Effector memory CD8-positive, alpha-beta T cell (primary cell): Measurements from ENCODE around the gene ARHGEF28.

Experiments
- ATAC-seq: fragments of 150-1000 bp; cut with Tn5 transposase; replicated peaks from 2 replicates; pipeline ENCODE4 v1.10.0; 2021; ENCODE audit warnings: mild to moderate bottlenecking, moderate library complexity
- DNase-seq, 3 experiments: peaks; one replicate each; pipeline ENCODE4 v3.0.0; 2021
- H3K27ac Mint-ChIP-seq, 2 donors: one replicate each; pipeline ENCODE4 v1.8.0; 2022; ENCODE audit warnings: mild to moderate bottlenecking in 2 of 2, mixed read lengths in 2 of 2, moderate library complexity in 2 of 2
- H3K27me3 Mint-ChIP-seq, 2 donors: one replicate each; pipeline ENCODE4 v1.8.0; 2022; ENCODE audit warnings: mixed read lengths in 2 of 2
- H3K36me3 Mint-ChIP-seq: one replicate; pipeline ENCODE4 v1.8.0; 2022; ENCODE audit warnings: mild to moderate bottlenecking, moderate library complexity, mixed read lengths; ENCODE audit not compliant: insufficient read depth
- H3K4me1 Mint-ChIP-seq, 2 donors: one replicate each; pipeline ENCODE4 v1.8.0; 2022; ENCODE audit warnings: low read depth in 2 of 2, mixed read lengths in 2 of 2
- H3K4me3 Mint-ChIP-seq, 2 donors: one replicate each; pipeline ENCODE4 v1.8.0; 2022; ENCODE audit warnings: mild to moderate bottlenecking in 2 of 2, mixed read lengths in 2 of 2, moderate library complexity in 2 of 2
- H3K9me3 Mint-ChIP-seq, 2 donors: one replicate each; pipeline ENCODE4 v1.8.0; 2022; ENCODE audit warnings: mixed read lengths in 2 of 2

Gene ARHGEF28

DNA sequence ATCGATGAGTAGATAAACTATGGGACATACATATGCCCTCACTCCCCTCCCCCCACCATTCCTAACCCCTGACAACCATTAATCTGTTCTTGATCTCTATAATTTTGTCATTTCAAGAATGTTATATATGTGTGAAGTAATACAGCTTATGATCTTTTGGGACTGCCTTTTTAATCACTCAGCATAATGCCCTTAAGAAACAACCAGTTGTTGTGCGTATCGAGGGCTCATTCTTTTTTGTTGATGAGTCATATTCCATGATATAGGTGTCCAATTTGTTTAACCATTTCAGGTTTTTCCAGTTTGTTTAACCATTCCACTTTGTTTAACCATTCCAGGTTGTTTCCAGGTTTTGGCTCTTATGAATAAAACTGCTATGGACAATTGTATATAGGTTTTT is 75.6 kb downstream of the ARHGEF28 start:
- H3K4me3 Mint-ChIP-seq = no peak overlapping the region
- H3K9me3 Mint-ChIP-seq = no peaks in the 10 kb centered on the region
- no peaks in the 10 kb centered on the region for H3K27me3 Mint-ChIP-seq
- no peak overlapping the region for H3K27ac Mint-ChIP-seq
- DNase-seq (no peak), ATAC-seq (no peak)
- peaks cover 0 to 6% of the 10 kb centered on the region in 2 donors for H3K4me1 Mint-ChIP-seq
- no peaks in the 10 kb centered on the region for H3K36me3 Mint-ChIP-seq

DNA sequence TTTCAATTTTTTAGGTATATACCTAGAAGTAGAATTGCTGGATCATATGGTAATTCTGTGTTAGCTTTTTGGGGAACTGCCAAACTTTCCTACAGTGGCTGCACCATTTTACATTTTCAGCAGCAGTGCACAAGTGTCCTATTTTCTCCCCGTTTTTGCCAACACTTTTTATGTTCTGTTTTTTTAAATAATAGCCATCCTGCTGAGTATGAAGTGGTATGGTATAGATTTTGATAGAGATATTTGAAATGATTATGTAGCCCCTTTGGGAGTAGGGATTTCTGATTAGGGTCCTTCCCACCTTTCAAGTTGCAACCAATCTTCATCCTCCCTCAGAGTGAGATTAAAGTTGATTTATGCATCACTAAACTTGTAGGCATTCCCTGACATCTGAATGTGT is 76.5 kb downstream of the ARHGEF28 start:
- ATAC-seq (no peak), DNase-seq (no peak)
- peaks cover 0 to 6% of the 10 kb centered on the region in 2 donors for H3K4me1 Mint-ChIP-seq
- H3K27me3 Mint-ChIP-seq = no peaks in the 10 kb centered on the region
- H3K4me3 Mint-ChIP-seq = no peak overlapping the region
- H3K36me3 Mint-ChIP-seq = no peaks in the 10 kb centered on the region
- H3K27ac Mint-ChIP-seq = no peak overlapping the region
- no peaks in the 10 kb centered on the region for H3K9me3 Mint-ChIP-seq

DNA sequence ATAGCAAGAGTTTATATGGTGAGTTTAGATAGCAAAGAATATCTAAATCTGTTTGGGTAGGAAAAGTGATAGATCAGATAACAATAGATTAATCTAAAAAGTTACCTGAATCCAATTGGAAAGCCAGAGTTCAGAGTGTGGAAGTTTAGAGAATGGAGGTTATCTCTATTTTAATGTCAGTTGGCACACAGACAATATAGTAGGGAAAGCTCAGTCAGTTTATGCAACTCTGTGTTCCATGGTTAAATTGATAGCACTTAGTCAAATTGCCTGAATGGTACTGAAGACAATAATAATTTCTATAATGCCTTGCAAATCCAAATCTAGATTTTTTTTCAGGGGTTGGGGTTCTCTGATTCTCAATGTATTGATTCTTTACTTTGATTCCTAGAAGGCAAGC is 77.0 kb downstream of the ARHGEF28 start:
- H3K4me1 Mint-ChIP-seq = peaks cover 0 to 6% of the 10 kb centered on the region in 2 donors
- H3K9me3 Mint-ChIP-seq = no peaks in the 10 kb centered on the region
- DNase-seq (no peak), ATAC-seq (no peak)
- H3K4me3 Mint-ChIP-seq = no peak overlapping the region
- H3K36me3 Mint-ChIP-seq = no peaks in the 10 kb centered on the region
- H3K27ac Mint-ChIP-seq = no peak overlapping the region
- H3K27me3 Mint-ChIP-seq = no peaks in the 10 kb centered on the region

DNA sequence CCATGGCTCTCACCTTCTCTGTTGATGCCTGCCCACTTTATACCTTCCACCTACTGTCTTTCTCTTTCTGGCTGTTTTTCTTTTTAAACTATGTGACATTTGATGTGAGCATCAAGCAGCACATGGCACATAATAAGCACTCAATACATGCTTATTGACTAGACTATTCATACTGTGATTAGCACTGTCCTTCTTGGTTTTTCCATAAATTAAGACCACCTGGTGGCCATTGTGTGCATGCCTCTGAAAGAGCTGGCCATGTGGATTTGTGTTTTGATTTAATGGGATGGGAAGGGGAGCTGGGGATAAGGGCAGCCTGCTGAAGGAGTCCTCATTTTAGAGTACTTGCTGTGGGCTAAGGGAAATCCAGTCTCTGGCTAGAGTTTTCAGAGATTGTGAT is 79.4 kb downstream of the ARHGEF28 start:
- Mint-ChIP-seq H3K27ac (no peak overlapping the region), H3K4me3 (no peak overlapping the region), H3K36me3 (no peaks in the 10 kb centered on the region), H3K4me1 (no peaks in the 10 kb centered on the region), H3K9me3 (peaks cover 0 to 8% of the 10 kb centered on the region in 2 donors), H3K27me3 (no peaks in the 10 kb centered on the region)
- ATAC-seq = no peak
- no peak for DNase-seq

DNA sequence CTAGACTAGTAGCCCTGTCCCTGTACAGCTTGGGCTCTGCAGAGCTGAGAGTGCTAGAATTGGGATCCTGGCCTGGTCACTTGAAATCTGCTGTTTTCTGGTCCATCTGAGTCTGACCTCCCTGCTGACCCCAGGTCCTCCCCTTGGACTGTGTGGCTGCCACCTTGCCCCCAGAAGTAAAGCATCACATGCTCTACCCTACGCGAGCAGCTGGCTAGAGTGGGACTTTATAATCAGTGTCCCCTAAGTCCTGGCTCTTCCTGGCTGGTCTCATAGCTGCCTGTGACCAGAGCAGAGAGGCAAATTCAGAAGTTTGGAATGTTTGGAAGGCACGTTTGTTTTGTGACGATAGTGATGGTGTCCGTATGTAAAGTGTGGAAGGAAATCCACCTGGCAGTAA is 81.0 kb downstream of the ARHGEF28 start:
- Mint-ChIP-seq H3K36me3 (no peaks in the 10 kb centered on the region), H3K9me3 (peaks cover 0 to 8% of the 10 kb centered on the region in 2 donors), H3K27me3 (no peaks in the 10 kb centered on the region), H3K4me3 (no peak overlapping the region), H3K27ac (no peak overlapping the region), H3K4me1 (no peaks in the 10 kb centered on the region)
- ATAC-seq (no peak), DNase-seq (no peak)

DNA sequence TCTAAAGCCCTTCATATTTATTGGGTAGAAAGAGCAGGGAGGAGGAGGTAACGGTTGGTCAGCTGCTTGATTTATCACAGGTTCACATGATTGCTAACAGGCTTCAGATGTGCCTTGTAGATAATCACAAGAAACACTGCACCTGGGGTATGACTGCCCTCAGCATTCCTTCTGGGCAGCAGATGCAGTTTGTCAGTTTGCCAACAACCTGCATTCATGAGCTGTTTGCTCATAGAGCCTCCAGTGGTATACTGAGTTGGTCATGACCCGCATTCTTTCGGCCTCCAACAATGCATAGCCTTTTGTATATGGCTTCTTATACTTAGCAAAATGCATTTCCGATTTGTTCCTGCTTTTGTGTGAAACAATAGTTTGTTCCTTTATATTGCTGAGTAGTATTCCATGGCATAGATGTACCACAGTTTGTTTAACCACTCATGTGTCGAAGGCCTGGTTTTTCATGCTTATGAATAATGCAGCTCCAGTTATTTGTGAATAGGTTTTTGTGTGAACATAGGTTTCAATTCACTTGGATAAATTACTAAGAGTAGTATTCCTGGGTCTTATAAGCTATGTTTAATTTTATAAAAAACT is 83.6 kb downstream of the ARHGEF28 start:
- H3K27ac Mint-ChIP-seq = no peak overlapping the region
- H3K36me3 Mint-ChIP-seq = no peaks in the 10 kb centered on the region
- H3K4me1 Mint-ChIP-seq = peaks cover 0 to under 1% of the 10 kb centered on the region in 2 donors
- peaks cover 0 to 8% of the 10 kb centered on the region in 2 donors for H3K9me3 Mint-ChIP-seq
- ATAC-seq (no peak), DNase-seq (no peak)
- H3K27me3 Mint-ChIP-seq = peaks cover 0 to 9% of the 10 kb centered on the region in 2 donors
- H3K4me3 Mint-ChIP-seq = no peak overlapping the region

DNA sequence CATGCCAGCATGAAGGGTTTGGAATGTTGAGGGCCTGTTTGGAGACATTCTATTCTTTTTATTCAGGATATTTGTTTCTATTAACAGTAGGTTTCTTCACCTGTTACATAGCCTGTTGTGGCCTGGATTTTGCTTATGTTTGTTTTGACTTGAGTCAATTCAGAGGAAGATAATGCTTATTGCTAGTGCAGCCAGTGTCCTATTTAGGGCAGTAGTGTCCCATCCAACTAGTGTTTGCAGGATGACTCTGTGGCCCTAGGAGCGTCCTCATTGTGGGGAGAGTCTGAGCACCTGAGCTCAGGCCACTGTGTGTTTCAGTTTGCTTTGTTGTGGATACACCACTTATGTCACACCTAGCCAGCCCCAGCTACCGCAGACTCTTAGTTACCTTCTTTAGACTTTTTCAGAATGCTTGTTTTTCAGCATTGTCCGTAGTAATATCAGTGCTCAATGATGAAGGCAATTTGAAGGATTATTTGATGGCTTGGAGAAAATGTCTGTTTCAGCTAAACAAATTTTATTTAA is 90.3 kb downstream of the ARHGEF28 start:
- Mint-ChIP-seq H3K27ac (no peak overlapping the region), H3K4me3 (no peak overlapping the region), H3K27me3 (peaks cover 0 to 21% of the 10 kb centered on the region in 2 donors), H3K9me3 (no peaks in the 10 kb centered on the region), H3K4me1 (peaks cover 0 to 8% of the 10 kb centered on the region in 2 donors), H3K36me3 (no peaks in the 10 kb centered on the region)
- ATAC-seq (no peak), DNase-seq (no peak)

DNA sequence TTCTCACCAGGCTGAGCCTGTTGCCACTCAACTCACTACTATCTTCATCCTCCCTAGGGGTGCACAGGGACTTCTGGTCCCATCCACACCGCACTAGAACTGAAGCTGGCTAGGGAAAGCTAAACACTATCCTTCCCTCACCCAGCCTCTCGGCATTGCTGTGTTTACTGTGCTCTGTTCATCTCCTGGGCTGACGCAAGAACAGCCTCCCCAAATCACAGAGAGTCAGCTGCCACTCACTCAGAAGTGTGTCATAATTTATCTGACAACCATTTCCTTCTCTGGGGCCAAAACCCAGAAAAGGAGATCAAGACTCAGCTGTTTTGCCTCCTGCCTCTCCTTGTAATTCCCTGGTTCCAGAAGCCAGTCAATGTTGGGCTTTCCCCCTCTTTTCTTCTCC is 92.8 kb downstream of the ARHGEF28 start:
- Mint-ChIP-seq H3K27ac (no peak overlapping the region), H3K4me3 (no peak overlapping the region), H3K4me1 (peaks cover 0 to 8% of the 10 kb centered on the region in 2 donors), H3K27me3 (peaks cover 0 to 12% of the 10 kb centered on the region in 2 donors), H3K36me3 (no peaks in the 10 kb centered on the region), H3K9me3 (no peaks in the 10 kb centered on the region)
- no peak for DNase-seq
- ATAC-seq = no peak

DNA sequence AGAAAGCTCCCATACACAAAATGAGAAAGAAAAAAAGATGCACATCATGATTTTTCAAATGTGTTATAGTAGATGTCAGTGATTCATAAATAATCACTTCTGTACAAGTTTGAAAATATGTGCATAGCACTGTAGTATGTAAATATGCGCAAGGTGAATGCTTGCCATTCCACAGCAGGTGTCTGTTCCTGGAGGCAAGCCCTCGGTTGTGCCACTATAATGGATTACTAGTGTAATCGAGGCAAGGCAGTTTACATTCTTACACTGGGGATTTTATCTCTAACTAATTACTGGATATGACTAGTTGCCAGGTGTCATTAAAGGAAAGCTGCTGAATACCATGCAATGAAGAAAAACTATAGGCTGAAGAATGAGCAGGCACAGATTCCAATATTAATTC is 93.6 kb downstream of the ARHGEF28 start:
- Mint-ChIP-seq H3K36me3 (no peaks in the 10 kb centered on the region), H3K27ac (no peak overlapping the region)
- ATAC-seq = no peak

DNA sequence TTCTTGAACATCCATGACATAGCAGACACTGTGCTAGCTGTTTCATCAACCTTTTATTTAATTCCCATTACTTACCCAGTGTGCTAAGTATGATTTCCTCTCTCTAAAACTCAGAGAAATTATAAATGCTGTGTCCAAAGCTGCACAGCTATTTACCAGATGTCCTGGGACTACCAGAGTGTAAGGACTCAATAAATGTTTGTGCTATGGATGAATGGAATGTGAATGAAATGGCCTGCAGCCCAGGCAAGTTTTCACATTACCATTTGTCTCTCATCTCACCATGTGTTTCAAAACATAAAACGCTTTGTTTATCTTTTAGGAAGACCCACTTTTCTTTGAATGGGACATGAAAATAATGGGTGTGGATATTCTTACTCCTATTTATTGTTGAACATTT is 96.2 kb downstream of the ARHGEF28 start:
- H3K27me3 Mint-ChIP-seq = peaks cover 0 to 12% of the 10 kb centered on the region in 2 donors

More for the DNA sequence above, 93.6 kb downstream of the ARHGEF28 start:
- H3K4me3 Mint-ChIP-seq = no peak overlapping the region
- peaks cover 0 to 12% of the 10 kb centered on the region in 2 donors for H3K27me3 Mint-ChIP-seq
- no peaks in the 10 kb centered on the region for H3K9me3 Mint-ChIP-seq
- no peak for DNase-seq
- peaks cover 0 to 7% of the 10 kb centered on the region in 2 donors for H3K4me1 Mint-ChIP-seq

DNA sequence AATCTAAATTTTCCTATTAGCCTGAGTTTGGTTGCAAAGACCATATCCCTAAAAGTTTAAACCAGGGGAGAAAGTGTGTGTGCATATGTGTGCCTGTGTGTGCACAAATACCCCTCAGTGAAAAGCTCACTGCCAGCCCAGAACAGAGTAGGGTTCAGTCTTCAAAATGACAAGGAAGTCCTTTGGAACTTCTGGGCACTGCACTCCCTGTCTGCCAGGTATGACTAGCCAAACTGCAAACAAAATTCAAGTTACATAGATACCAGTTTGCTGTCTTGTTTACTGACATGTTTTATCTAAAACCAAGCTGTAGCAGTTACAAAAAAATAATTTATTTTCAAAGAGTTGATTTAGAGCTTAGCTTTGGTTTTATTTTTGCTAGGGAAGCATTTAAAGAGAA is 100.1 kb downstream of the ARHGEF28 start:
- no peaks in the 10 kb centered on the region for H3K36me3 Mint-ChIP-seq
- ATAC-seq (no peak), DNase-seq (no peak)
- H3K9me3 Mint-ChIP-seq = no peaks in the 10 kb centered on the region
- H3K4me1 Mint-ChIP-seq = no peaks in the 10 kb centered on the region
- H3K4me3 Mint-ChIP-seq = no peak overlapping the region
- H3K27me3 Mint-ChIP-seq = no peaks in the 10 kb centered on the region
- H3K27ac Mint-ChIP-seq = no peak overlapping the region

More for the DNA sequence above, 96.2 kb downstream of the ARHGEF28 start:
- Mint-ChIP-seq H3K9me3 (no peaks in the 10 kb centered on the region), H3K36me3 (no peaks in the 10 kb centered on the region), H3K4me1 (no peaks in the 10 kb centered on the region), H3K27ac (no peak overlapping the region), H3K4me3 (no peak overlapping the region)
- ATAC-seq (no peak), DNase-seq (no peak)

DNA sequence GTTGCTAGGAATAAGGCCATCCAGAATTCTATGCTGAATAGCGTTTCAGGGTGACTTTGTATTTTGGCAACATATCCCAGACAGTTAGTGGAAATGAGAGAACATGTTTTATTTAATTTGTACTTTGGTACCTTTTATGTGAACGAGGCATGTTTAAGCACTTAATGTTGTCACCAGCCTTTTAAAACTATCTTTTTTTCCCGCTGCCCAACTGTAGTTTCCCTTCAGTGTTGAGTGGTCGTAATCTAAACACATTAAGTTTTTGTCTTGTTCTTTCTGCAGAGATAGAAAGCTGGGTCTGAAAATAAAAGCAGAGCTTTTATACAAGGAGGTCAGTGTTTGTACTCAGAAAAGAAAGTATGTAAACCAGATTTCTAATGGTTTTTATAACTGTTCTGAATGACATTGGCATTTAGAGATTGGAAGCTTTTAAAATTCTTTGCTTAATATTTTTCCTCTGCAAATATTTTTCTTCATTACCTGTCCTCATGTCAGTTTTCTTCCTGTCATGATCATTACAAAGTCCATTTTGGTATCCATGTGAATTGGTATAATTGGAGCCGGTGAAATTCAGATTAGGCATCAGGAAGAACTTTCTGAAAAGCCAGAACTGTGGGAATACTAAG is 100.7 kb downstream of the ARHGEF28 start:
- H3K36me3 Mint-ChIP-seq = no peaks in the 10 kb centered on the region
- ATAC-seq = no peak
- H3K27me3 Mint-ChIP-seq = no peaks in the 10 kb centered on the region
- no peaks in the 10 kb centered on the region for H3K9me3 Mint-ChIP-seq
- no peaks in the 10 kb centered on the region for H3K4me1 Mint-ChIP-seq
- H3K27ac Mint-ChIP-seq = no peak overlapping the region
- H3K4me3 Mint-ChIP-seq = no peak overlapping the region
- DNase-seq = no peak

DNA sequence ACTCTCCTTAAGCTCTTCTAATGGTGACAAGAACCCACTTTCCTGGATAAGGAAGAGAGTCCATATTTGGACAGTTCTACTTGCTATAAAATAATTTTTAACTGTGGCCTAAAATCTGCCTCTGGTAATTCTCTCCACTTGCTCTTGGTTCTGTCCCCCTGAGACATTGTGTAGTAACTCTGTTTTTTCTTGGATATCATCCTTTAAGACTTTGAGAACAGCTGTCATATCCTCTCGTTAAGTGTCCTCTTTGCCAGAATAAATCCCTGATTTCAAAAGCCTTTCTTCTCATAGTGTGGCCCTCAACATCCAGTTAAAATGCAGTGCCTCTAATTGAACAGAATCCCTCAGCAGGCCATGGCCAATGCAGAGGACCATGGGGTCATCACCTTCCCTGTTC is 101.5 kb downstream of the ARHGEF28 start:
- H3K27ac Mint-ChIP-seq = no peak overlapping the region
- DNase-seq = no peak
- no peaks in the 10 kb centered on the region for H3K36me3 Mint-ChIP-seq
- no peak overlapping the region for H3K4me3 Mint-ChIP-seq
- H3K4me1 Mint-ChIP-seq = no peaks in the 10 kb centered on the region
- H3K27me3 Mint-ChIP-seq = no peaks in the 10 kb centered on the region
- no peaks in the 10 kb centered on the region for H3K9me3 Mint-ChIP-seq
- ATAC-seq = no peak

DNA sequence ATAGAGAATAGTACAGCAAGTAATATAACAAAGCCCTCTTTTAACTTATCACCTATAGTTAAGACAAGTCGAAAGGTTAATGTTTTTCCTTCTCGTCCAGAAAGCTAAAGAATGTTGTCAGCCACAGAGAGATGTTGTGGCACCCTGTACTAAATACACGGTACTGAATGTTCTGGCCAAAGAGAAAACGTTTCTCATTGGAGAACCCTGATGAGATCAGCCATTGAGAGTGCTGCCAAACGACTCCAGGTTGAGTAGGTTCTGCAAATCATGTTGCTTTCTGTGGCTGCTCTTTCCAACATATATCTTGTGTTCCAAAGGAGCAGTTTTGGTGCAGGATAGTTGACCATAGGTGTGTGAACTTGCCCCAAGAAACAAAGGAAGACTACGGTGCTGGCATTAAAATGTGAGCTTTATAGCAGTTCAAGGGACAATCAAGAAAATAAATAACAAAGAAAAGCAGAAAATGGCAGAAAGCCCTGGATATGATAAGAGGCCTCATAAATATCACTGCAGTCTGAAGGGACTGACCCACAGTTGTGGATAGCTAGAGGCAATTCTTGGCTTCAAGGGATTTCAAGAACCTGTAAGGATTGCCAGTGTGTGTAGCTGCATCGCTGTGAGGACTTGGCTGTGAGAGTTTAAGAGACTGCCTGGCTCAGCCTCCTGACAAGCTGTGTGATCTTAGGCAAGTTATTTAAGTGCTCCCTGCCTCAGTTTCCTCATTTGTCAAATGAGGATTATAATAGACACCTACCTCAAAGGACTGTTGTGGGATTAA is 102.7 kb downstream of the ARHGEF28 start:
- Mint-ChIP-seq H3K4me1 (no peaks in the 10 kb centered on the region), H3K27ac (no peak overlapping the region), H3K9me3 (peaks cover 0 to 2% of the 10 kb centered on the region in 2 donors), H3K4me3 (no peak overlapping the region), H3K36me3 (no peaks in the 10 kb centered on the region), H3K27me3 (no peaks in the 10 kb centered on the region)
- ATAC-seq = no peak
- DNase-seq = no peak
